HepG2 (cell line): ENCODE results near the gene C4orf33. TPM values are rescaled to one million over a fixed set of nuclear protein-coding genes. Genes with fewer than 3 reads are reported as not detected.
A peak's percentile ranks its signal among the peaks of the same experiment; 100 is the strongest.

Source experiments
- ARID4A ChIP-seq: sonication (generic); formaldehyde crosslinking; IDR thresholded peaks from 2 replicates; pipeline ENCODE4 v1.5.0; 2020; ENCODE audit warnings: mild to moderate bottlenecking, missing genetic modification reagents, borderline replicate concordance
- FOXP4 ChIP-seq: sonication (generic); formaldehyde crosslinking; IDR thresholded peaks from 2 replicates; pipeline ENCODE4 v1.4.0; 2020; ENCODE audit warnings: missing genetic modification reagents
- KDM5A ChIP-seq: fragments of 200-600 bp; sonication (generic); IDR thresholded peaks from 2 replicates; pipeline ENCODE4 v1.7.0; 2018; ENCODE audit warnings: antibody characterized with exemption, mild to moderate bottlenecking, low read length, borderline replicate concordance
- THAP9 ChIP-seq: sonication (generic); formaldehyde crosslinking; IDR thresholded peaks from 2 replicates; pipeline ENCODE4; 2020; ENCODE audit warnings: missing genetic modification reagents, mild to moderate bottlenecking, borderline replicate concordance
- TRIM24 ChIP-seq: sonication (generic); formaldehyde crosslinking; IDR thresholded peaks from 2 replicates; pipeline ENCODE4 v1.8.0; 2022; ENCODE audit warnings: mild to moderate bottlenecking, missing genetic modification reagents
- ZHX2 ChIP-seq, 2 experiments: sonication (generic) in 1 of 2; formaldehyde crosslinking in 1 of 2; IDR thresholded peaks; 2 replicates each; pipeline versions ENCODE4 v1.6.1 to v1.9.0; 2014 to 2022; ENCODE audit warnings: antibody characterized with exemption in 1 of 2, borderline replicate concordance in 1 of 2, inconsistent platforms in 1 of 2, low read depth in 1 of 2, missing genetic modification reagents in 1 of 2
- ZNF496 ChIP-seq: sonication (generic); formaldehyde crosslinking; IDR thresholded peaks from 2 replicates; pipeline ENCODE4 v1.8.1; 2023; ENCODE audit warnings: mild to moderate bottlenecking, moderate library complexity, missing genetic modification reagents; ENCODE audit not compliant: insufficient replicate concordance
- ZNF660 ChIP-seq: sonication (generic); formaldehyde crosslinking; IDR thresholded peaks from 2 replicates; pipeline ENCODE4 v1.5.1; 2020; ENCODE audit warnings: mild to moderate bottlenecking, low read depth, missing genetic modification reagents, borderline replicate concordance
- ZNF7 ChIP-seq: IDR thresholded peaks from 2 replicates; pipeline ENCODE4 v1.6.1; 2016; ENCODE audit warnings: missing biosample characterization, missing genetic modification reagents
- polyA plus RNA-seq, 8 experiments: library from polyadenylated mRNA; depleted of rRNA in 3 of 8; stranded (reverse) in 7 of 8; unstranded in 1 of 8; fragments of >200 nt; fragmentation: Illumina TruSeq in 4 of 8; extraction: Trizol in 4 of 8; gene quantifications; 2 replicates each; pipeline versions ENCODE4 v1.2.1 to v1.2.3, GENCODE V29; 2011 to 2016; ENCODE audit warnings: low read depth in 4 of 8, missing spikeins in 1 of 8, mixed read lengths in 1 of 8; ENCODE audit not compliant: insufficient read depth in 1 of 8
- total RNA-seq, 5 experiments: library from RNA; depleted of rRNA; stranded (reverse); fragments of >200 nt; fragmentation: Illumina TruSeq; extraction: Trizol; gene quantifications; 2 replicates each; pipeline ENCODE4 v1.2.3, GENCODE V29; 2016; ENCODE audit warnings: low read depth in 1 of 5

The C4orf33 gene
- total and polyA plus RNA-seq, 2 of the 13 experiments (the other 11 are each of a cell fraction or from before 2014, with no cell fraction given), result 2.8 to 3.3 TPM

- peak; percentile 50; the same call in 1 of the 2 replicates for TF ChIP-seq ARID4A (CRISPR knock-in tag)
- no peak for TF ChIP-seq THAP9 (CRISPR knock-in tag)
- TF ChIP-seq TRIM24, result no peak
- TF ChIP-seq FOXP4 (CRISPR knock-in tag), result peak; percentile 10; the same call in 1 of the 2 replicates
- peak; percentile 26; the same call in 1 of the 2 replicates for TF ChIP-seq KDM5A
- no peak for TF ChIP-seq ZNF496
- TF ChIP-seq ZNF660 (CRISPR knock-in tag), result no peak
- TF ChIP-seq ZNF7 (CRISPR knock-in tag), result no peak
- TF ChIP-seq ZHX2 (IDR thresholded peaks at IDR 0.05; ENCODE audit: low read depth), result no peak
- TF ChIP-seq ZHX2 (CRISPR knock-in tag; IDR thresholded peaks at IDR 0.05; ENCODE audit: borderline replicate concordance), result no peak
Measured at GRCh38 chr4:129095811-129096454, at the start of gene C4orf33 (continued).
